AG09319 (cell line): ENCODE data around the gene TMC5.

ENCODE experiments used
- DNase-seq: peaks from one replicate; pipeline ENCODE4 v3.0.0-alpha.2; 2010; ENCODE audit warnings: low read depth; ENCODE audit errors: extremely low read depth
- CTCF ChIP-seq: IDR thresholded peaks from 2 replicates; pipeline ENCODE4 v1.5.1; 2011; ENCODE audit warnings: low read depth, mild to moderate bottlenecking, inconsistent platforms, low read length, moderate library complexity

Gene TMC5

DNA sequence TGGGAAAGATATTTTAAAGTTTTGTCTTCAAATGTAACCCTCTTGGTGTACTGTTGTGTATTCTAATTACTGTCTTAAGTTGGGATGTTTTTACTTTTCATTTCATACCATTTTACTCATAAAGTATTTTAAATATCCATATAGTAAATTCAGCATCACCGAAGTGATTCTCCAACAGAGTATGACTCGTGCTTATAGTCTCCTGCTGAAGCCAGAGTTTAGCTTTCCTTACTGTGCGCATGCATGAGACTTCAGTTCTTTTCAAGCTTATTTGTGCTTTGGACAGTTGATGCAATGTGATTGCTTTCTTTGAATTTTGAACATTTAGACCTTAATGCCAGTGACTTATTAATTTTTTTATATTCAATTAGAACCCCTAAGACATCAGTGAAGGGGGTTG lies 130.5 kb downstream of the TMC5 start:
- no peak for DNase-seq
- no peak for TF ChIP-seq CTCF
